ENCODE results near the gene SULT1B1.

The SULT1B1 gene

DNA sequence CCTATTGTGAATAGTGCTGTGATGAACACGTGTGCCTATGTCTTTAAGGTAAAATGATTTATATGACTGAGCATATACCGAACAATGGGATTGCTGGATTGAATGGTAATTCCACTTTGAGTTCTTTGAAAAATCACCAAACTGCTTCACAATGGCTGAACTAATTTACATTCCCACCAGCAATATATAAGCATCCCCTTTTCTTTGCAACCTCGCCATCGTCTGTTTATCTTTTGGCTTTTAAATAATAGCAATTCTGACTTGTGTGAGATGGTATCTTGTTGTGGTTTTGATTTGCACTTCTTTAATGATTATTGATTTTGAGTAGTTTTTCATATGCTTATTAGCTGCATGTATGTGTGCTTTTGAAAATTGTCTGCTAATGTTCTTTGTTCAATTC is 75.6 kb downstream of the SULT1B1 start:
- no peak for DNase-seq

All from retina (tissue), 1 donor.